Amniotic epithelial cell (primary cell): ENCODE results near the gene KIR2DL4.
"Not testable (repeated sequence)": the region's sequence is repeated elsewhere in the genome, so short reads cannot be mapped to it uniquely, and the experiment has no call there.

Source experiments
- DNase-seq: peaks from one replicate; pipeline ENCODE4 v3.0.0-alpha.2; 2010; ENCODE audit warnings: low read depth

KIR2DL4 gene

DNA sequence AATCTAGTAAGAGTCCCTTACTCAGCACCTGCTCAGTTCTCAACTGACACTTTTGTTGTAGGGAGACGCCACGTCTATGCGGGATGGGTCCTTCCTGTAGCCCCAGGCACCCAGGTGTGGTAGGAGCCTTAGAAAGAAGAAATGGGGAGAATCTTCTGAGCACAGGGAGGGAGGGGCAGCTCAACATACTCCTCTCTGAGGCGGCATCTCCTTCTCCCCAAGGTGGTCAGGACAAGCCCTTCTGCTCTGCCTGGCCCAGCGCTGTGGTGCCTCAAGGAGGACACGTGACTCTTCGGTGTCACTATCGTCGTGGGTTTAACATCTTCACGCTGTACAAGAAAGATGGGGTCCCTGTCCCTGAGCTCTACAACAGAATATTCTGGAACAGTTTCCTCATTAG is 1.2 kb downstream of the KIR2DL4 start:
- no peak for DNase-seq

DNA sequence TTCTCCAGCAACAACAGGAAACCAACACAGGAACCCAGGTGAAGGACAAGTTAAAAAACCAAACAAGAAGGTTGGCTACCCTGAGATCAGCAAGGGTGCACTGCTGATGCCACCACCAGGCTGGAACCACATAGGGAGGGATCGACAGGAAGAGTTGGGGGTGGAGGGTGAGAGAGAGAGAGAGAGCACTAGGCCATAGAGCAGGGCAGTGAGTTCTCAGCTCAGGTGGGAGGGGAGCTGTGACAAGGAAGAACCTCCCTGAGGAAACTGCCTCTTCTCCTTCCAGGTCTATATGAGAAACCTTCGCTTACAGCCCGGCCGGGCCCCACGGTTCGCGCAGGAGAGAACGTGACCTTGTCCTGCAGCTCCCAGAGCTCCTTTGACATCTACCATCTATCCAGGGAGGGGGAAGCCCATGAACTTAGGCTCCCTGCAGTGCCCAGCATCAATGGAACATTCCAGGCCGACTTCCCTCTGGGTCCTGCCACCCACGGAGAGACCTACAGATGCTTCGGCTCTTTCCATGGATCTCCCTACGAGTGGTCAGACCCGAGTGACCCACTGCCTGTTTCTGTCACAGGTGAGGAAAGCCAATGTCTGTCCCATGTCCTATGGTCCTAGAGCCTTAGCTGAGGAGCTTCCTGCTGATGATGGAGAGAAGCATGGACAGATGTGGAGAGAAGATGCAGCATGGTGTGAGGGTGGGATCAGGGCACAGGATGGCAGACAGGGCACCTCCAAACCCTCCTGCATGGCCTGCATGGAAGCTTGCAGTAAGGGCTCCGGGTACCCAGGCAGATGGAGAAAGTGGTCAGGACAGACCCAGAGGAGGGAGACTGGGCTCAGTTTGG is 2.5 kb downstream of the KIR2DL4 start:
- no peak for DNase-seq

GRCh38 chr19:54806516-54806838 is 3.1 kb downstream of the KIR2DL4 start:
- DNase-seq = no peak

GRCh38 chr19:54814571-54814970 is 11.2 kb downstream of the KIR2DL4 start:
- DNase-seq = not testable (repeated sequence)

GRCh38 chr19:54816251-54816650 is 12.8 kb downstream of the KIR2DL4 start, which contains the start of gene KIR3DL1:
TSS of gene KIR3DL1 (plus strand) at chr19:54816468.
- DNase-seq = not testable (repeated sequence)

- DNase-seq = no peak
Measured at GRCh38 chr19:54817670-54818536, 14.5 kb downstream of the KIR2DL4 start.

DNA sequence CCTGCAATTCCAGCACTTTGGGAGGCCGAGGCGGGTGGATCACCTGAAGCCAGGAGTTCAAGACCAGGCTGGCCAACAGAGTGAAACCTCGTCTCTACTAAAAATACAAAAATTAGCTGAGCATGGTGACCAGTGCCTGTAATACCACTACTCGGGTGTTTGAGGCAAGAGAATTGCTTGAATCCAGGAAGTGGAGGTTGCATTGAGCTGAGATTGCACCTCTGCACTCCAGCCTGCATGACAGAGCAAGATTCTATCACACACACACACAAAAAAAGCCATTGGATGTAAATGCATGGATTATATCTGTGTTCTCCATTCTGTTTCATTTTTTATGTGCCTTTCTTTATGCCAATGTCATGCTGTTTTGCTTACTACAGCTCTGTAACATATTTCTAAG is 21.0 kb downstream of the KIR2DL4 start:
- not testable (repeated sequence) for DNase-seq

- DNase-seq = not testable (repeated sequence)
Measured at GRCh38 chr19:54825326-54825725, 21.9 kb downstream of the KIR2DL4 start.

GRCh38 chr19:54828064-54828463 is 24.7 kb downstream of the KIR2DL4 start:
- not testable (repeated sequence) for DNase-seq

DNA sequence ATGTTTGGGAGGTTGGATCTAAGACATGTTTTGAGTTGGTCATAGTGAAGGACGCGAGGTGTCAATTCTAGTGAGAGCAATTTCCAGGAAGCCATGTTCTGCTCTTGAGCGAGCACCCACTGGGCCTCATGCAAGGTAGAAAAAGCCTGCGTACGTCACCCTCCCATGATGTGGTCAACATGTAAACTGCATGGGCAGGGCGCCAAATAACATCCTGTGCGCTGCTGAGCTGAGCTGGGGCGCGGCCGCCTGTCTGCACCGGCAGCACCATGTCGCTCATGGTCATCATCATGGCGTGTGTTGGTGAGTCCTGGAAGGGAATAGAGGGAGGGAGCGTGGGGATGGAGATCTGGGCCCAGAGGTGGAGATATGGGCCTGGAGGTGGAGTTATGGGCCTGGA is 29.1 kb downstream of the KIR2DL4 start, which contains the start of gene KIR2DS4:
Gene KIR2DS4, plus strand, starts transcription at position 181 of the 400 bp plus-strand sequence.
- not testable (repeated sequence) for DNase-seq

- not testable (repeated sequence) for DNase-seq
Measured at GRCh38 chr19:54835126-54835525, 31.7 kb downstream of the KIR2DL4 start.

GRCh38 chr19:54837522-54837921 is 34.1 kb downstream of the KIR2DL4 start:
- not testable (repeated sequence) for DNase-seq

DNA sequence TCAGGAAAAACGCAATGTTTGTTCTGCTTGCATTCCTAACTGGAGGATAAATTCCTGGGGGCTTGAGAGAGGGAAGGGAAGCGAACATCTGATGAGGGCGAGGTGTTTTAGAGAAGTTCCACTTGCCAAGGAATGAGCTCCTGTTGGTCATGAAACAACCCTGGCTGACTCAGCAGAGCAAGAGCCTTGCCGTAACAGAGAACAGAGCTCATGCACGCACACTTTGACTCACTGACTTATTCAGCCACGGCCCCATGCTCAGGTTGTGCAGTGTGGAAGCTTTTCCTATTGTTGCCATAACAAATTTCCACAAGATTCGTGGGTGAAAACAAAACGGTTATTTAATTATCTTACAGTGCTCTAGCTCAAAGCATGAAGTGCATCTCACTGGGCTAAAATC is 39.8 kb downstream of the KIR2DL4 start:
- not testable (repeated sequence) for DNase-seq

- not testable (repeated sequence) for DNase-seq
Measured at GRCh38 chr19:54850061-54850640, 46.7 kb downstream of the KIR2DL4 start, which contains the start of gene KIR3DL2. TSS of gene KIR3DL2 (plus strand) at chr19:54850443. CDS start at chr19:54850476, 33 bp downstream.

DNA sequence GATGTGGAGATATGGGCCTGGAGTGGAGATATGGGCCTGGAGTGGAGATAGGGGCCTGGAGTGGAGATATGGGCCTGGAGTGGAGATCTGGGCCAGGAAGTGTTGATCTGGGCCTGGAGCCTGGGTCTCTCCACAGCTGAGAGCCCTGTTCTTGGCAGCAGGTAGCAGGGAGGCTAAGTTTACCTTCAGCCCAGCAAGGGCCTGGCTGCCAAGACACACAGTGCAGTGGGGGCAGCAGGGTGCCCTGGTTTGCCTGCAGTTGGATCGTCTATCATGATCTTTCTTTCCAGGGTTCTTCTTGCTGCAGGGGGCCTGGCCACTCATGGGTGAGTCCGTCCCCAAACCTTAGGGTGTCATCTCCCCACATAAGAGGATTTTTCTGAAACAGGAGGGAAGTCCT is 47.5 kb downstream of the KIR2DL4 start:
- no peak for DNase-seq

DNA sequence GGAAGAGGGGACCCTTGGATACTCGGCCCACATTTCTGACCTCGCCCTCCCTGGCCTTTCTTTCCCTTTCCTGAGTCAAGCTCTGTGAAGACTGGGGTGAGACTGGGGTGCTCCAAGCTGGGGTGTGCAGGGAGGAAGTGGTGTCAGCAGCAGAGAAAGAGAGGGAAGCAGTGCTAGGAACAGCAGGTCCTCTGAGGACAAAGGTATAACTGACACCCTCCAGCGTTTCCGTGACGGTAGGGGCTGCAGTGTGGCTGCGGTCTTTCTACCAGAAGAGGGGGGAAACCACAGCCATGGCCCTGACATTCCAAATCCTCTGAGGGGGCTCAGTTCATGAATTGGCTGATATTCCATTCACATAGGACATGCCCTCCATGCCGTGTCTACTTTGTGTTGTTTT is 47.9 kb downstream of the KIR2DL4 start:
- no peak for DNase-seq

- DNase-seq = not testable (repeated sequence)
Measured at GRCh38 chr19:54855241-54855640, 51.8 kb downstream of the KIR2DL4 start.

GRCh38 chr19:54858476-54858875 is 55.1 kb downstream of the KIR2DL4 start:
- DNase-seq = not testable (repeated sequence)

GRCh38 chr19:54859421-54859820 is 56.0 kb downstream of the KIR2DL4 start:
- not testable (repeated sequence) for DNase-seq

DNA sequence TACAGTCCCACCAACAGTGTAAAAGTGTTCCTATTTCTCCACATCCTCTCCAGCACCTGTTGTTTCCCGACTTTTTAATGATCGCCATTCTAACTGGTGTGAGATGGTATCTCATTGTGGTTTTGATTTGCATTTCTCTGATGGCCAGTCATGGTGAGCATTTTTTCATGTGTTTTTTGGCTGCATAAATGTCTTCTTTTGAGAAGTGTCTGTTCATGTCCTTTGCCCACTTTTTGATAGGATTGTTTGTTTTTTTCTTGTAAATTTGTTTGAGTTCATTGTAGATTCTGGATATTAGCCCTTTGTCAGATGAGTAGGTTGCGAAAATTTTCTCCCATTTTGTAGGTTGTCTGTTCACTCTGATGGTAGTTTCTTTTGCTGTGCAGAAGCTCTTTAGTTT is 60.0 kb downstream of the KIR2DL4 start:
- DNase-seq = not testable (repeated sequence)
